ENCODE results near the gene CYP11A1. TPM values are rescaled to one million over a fixed set of nuclear protein-coding genes. Genes with fewer than 3 reads are reported as not detected.

CYP11A1 gene
- total RNA-seq, 3 donors from 2014 or later = 1.1 to 4.6 (median 1.3) TPM

- H3K4me1 ChIP-seq = peaks cover 0 to 8% of the 10 kb centered on the region in 2 donors
Measured at GRCh38 chr15:74373056-74373650, 5.7 kb upstream of the CYP11A1 start.

DNA sequence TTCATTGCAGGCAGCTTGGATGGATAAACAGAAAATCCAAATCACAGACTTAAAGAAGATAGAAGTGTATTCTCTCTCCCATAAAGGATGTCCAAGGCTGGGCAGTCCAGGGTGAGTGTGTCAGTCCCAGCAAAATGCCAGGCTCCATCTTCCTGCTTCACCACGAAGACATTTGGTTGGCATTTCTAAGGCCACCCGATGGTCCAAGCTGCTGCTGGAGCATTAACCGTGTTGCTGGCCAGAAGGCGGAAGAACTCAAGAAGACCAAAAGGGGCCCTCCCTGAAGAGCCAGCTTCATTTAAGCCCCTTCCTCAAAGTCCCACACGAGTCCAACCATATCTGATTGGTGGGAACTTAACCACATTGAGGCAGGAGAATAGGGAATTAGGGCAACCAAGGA is 3.0 kb upstream of the CYP11A1 start:
- DNase-seq (ENCODE audit: low spot score in 2 of 2) = peak in 1 of 2 donors; percentile 15
- Histone ChIP-seq H3K36me3 (no peaks in the 10 kb centered on the region), H3K9me3 (no peaks in the 10 kb centered on the region), H3K4me1 (peaks cover 0 to 11% of the 10 kb centered on the region in 2 donors), H3K4me3 (no peak overlapping the region), H3K27me3 (no peaks in the 10 kb centered on the region), H3K27ac (no peak overlapping the region)
- intact Hi-C loops (cut with DNase I; ENCODE audit: low total_unique reads) = no loop called here
- TF ChIP-seq POLR2A (IDR thresholded peaks at IDR 0.05) (no peak), CTCF (IDR thresholded peaks at IDR 0.05) (no peak), POLR2AphosphoS5 (IDR thresholded peaks at IDR 0.05) (no peak)

More at GRCh38 chr15:74373056-74373650, 5.7 kb upstream of the CYP11A1 start:
- no peak overlapping the region for H3K27ac ChIP-seq
- intact Hi-C loops (cut with DNase I; ENCODE audit: low total_unique reads) = no loop called here
- H3K9me3 ChIP-seq = no peaks in the 10 kb centered on the region
- peak in 1 of 2 donors; percentile 14 for DNase-seq (ENCODE audit: low spot score in 2 of 2)
- TF ChIP-seq POLR2A (IDR thresholded peaks at IDR 0.05) (no peak), CTCF (IDR thresholded peaks at IDR 0.05) (no peak), POLR2AphosphoS5 (IDR thresholded peaks at IDR 0.05) (no peak)
- H3K36me3 ChIP-seq = no peaks in the 10 kb centered on the region
- H3K27me3 ChIP-seq = no peaks in the 10 kb centered on the region
- no peak overlapping the region for H3K4me3 ChIP-seq

DNA sequence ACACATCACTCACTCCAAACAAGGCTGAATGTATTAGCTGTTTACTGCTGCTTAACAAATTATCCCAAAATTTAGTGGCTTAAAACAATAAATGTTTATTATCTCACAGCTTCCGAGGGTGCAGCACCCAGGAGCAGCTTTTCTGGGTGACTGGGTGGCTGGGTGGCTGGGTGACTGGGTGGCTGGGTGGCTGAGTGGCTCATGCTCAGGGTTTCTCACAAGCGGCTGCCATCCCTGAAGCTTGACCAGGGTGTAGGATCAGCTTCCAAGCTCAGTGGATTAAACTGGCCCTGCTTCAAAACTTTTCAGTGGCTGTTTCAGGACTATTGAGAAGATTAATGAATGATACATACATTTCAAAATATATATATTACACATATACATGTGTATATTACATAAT is 2.3 kb upstream of the CYP11A1 start:
- TF ChIP-seq CTCF (IDR thresholded peaks at IDR 0.05) (no peak), POLR2A (IDR thresholded peaks at IDR 0.05) (no peak), POLR2AphosphoS5 (IDR thresholded peaks at IDR 0.05) (no peak)
- H3K4me3 ChIP-seq = no peak overlapping the region
- H3K27ac ChIP-seq = no peak overlapping the region
- H3K4me1 ChIP-seq = peaks cover 0 to 7% of the 10 kb centered on the region in 2 donors
- H3K36me3 ChIP-seq = no peaks in the 10 kb centered on the region
- H3K27me3 ChIP-seq = no peaks in the 10 kb centered on the region
- H3K9me3 ChIP-seq = no peaks in the 10 kb centered on the region
- intact Hi-C loops (cut with DNase I; ENCODE audit: low total_unique reads) = no loop called here
- DNase-seq (ENCODE audit: low spot score in 2 of 2) = peak in 1 of 2 donors; percentile 15

DNA sequence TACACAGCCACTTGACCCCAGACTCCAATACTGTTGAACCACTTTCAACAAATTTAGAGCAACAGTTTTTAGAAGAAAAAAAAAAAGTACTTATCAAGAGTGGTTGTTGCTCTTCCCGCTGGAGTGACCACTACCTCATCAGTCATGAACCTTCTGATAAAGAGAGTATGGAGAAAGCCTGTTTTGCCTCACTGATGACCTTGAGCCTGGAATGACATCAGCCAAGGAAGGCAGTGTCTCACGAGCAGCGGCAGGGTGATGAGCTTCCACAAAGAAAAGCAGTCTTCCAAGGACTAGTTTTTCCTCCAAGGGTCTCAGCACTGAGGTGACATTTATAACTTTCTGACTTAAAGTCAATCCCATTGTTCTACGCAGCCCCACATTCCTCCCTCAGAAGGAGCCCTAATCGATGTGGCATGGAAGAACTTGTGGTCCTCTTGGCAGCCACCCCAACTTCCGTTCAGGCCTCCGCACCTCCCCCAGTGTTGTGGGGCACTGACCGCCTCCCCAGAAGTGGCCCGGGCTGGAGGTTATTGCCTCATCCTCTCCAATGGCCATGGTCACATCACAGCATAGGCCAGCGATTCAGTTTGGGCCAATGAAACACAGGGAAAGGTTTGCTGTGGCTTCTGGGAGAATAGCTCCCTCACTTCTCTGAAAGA is 1.8 kb upstream of the CYP11A1 start:
- Histone ChIP-seq H3K36me3 (no peaks in the 10 kb centered on the region), H3K4me3 (no peak overlapping the region), H3K9me3 (no peaks in the 10 kb centered on the region), H3K27me3 (no peaks in the 10 kb centered on the region), H3K27ac (no peak overlapping the region), H3K4me1 (peaks cover 0 to 5% of the 10 kb centered on the region in 2 donors)
- TF ChIP-seq POLR2AphosphoS5 (IDR thresholded peaks at IDR 0.05) = no peak
- no peak for TF ChIP-seq POLR2A (IDR thresholded peaks at IDR 0.05)
- TF ChIP-seq CTCF (IDR thresholded peaks at IDR 0.05) = no peak
- intact Hi-C loops (cut with DNase I; ENCODE audit: low total_unique reads) = no loop called here
- DNase-seq (ENCODE audit: low spot score in 2 of 2) = peak in 1 of 2 donors; percentile 22

GRCh38 chr15:74368121-74368520 is 675 bp upstream of the CYP11A1 start:
- no peak overlapping the region for H3K27ac ChIP-seq
- H3K9me3 ChIP-seq = no peaks in the 10 kb centered on the region
- intact Hi-C loops (cut with DNase I; ENCODE audit: low total_unique reads) = no loop called here
- DNase-seq (ENCODE audit: low spot score in 2 of 2) = peak in 1 of 2 donors; percentile 19
- no peaks in the 10 kb centered on the region for H3K36me3 ChIP-seq
- no peak for TF ChIP-seq POLR2AphosphoS5 (IDR thresholded peaks at IDR 0.05)
- TF ChIP-seq POLR2A (IDR thresholded peaks at IDR 0.05) = no peak
- TF ChIP-seq CTCF (IDR thresholded peaks at IDR 0.05) = no peak
- H3K4me1 ChIP-seq = peaks cover 0 to 3% of the 10 kb centered on the region in 2 donors
- no peaks in the 10 kb centered on the region for H3K27me3 ChIP-seq
- H3K4me3 ChIP-seq = no peak overlapping the region

Data from breast epithelium (tissue), 4 donors.